Esophagus mucosa (tissue), 1 donor: ENCODE results near the gene GCN1. TPM values are rescaled to one million over a fixed set of nuclear protein-coding genes. Genes with fewer than 3 reads are reported as not detected.

ENCODE experiments used
- ATAC-seq: fragments of 200-7000 bp; cut with Tn5 transposase; one replicate; pipeline ENCODE4 v1.9.1; 2020
- total RNA-seq: library from RNA; stranded (reverse); gene quantifications from one replicate; pipeline ENCODE4 v1.2.4, GENCODE V29; 2023
- donor health status: DM: yes; HTN: yes; CAD: no.

The GCN1 gene
- total RNA-seq, 1 donor from 2014 or later: 65.0 TPM

- no peak for ATAC-seq
Measured at GRCh38 chr12:120229487-120230325, 35.2 kb upstream of the GCN1 start.

DNA sequence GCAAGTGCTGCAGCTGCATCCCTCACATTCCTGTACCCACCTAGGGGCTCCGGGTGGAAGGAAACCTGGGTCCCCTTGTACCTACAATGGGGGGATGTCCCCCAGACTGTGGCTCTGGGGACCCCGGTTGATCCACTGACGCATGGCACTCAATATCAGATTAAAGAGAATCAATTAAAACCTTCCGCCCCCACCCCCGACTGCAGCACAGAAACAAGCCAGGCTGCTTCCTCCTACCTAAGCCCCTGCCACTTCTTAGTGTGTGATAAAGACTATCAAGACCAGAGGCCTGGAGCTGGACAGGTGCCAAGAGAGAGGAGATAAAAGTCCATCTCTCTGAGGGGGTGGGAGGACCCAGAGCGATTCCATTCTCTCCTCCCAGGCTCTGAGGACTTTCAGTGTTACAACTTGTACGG is 34.6 kb upstream of the GCN1 start:
- ATAC-seq: no peak

DNA sequence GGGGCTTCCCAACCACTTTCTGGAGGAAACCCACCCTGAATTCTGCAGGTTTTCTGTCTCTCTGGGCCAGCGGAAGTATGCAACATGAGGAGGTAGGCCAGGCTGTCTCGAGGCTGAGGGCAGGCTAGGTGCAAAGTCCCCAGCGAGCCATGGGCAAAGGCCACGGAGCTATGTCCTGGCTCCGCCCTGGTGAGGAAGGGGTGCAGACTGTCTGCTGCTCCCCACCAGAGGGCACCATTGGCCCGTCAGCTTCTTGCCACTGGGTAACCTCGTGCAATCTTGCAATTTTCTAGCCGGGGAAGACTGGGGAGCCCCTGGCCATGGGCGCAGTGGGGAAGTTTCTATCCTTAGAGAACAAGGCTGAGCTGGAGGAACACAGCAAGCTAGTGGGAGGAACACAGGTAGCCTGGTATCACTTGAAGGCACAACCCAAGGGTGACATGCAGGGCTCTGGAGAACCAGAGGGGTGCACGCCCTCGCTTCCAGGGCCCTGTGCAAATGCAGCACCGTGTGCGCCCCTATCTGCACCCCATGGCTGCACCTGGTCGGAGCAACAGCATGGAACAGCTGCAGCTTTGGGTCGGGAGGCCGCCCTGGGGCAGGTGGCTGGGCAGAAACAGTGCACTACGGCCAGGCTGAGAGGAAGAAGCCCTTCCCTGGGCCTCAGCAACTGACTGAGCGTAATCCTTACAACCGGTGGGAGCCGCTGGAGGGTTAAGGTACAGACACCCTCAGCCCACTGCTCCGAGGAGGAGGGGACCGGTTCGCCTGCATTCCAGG is 34.0 kb upstream of the GCN1 start:
- ATAC-seq: peak; percentile 54

GRCh38 chr12:120228041-120228290 is 33.5 kb upstream of the GCN1 start:
- no peak for ATAC-seq

GRCh38 chr12:120227233-120228040 is 32.9 kb upstream of the GCN1 start:
- no peak for ATAC-seq

- peak; percentile 1 for ATAC-seq
Measured at GRCh38 chr12:120225852-120226640, 31.5 kb upstream of the GCN1 start.

GRCh38 chr12:120225200-120225558 is 30.7 kb upstream of the GCN1 start:
- peak; percentile 2 for ATAC-seq

DNA sequence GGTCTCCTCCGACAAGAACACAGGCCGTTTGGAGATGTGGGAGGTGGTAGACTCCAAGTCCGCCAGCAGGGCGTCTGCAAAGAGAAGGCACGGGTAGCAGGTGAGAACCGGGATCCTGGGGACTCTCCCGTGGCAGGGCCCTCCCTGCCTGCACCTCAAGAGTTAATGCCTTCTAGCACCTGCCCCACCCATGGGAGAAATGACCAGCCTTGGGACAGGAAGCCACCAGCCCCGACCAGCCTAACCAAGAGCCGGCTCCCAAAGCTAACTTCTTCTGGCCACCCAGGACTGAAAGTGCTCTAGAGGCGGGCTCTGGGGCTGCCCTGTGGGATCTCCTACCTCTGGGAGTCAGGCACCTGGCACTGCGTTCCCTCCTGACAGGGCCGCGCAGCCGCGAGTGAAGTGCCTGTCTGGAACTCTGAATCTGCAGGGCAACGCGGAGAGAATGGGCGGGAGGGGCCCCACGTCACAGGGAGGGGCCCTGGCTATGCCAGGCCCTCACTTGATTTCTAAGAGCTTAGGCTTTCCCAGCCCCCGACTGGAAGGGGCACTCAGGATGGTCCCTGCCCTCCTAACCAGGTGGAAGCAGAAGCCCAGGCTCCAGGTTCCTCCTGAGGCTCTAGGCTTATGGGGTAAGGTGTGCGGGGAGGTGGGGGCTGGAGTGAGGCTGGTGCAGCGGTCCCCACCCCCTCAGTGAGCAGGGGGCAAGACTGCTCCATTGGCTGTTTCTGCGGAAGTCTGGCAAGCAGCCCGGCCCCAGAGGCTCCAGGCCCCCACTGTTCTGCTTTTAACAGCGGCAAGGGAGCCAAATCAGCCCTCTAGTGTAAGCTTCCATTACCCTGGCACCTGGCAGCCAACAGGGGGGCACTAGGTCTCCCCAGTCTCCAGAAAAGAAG is 30.0 kb upstream of the GCN1 start:
- peak; percentile 60 for ATAC-seq

- ATAC-seq: no peak
Measured at GRCh38 chr12:120223458-120224303, 29.2 kb upstream of the GCN1 start.

GRCh38 chr12:120222288-120222832 is 27.8 kb upstream of the GCN1 start:
- no peak for ATAC-seq

- ATAC-seq: no peak
Measured at GRCh38 chr12:120221576-120221900, 27.0 kb upstream of the GCN1 start.

GRCh38 chr12:120220838-120221575 is 26.5 kb upstream of the GCN1 start:
- no peak for ATAC-seq

DNA sequence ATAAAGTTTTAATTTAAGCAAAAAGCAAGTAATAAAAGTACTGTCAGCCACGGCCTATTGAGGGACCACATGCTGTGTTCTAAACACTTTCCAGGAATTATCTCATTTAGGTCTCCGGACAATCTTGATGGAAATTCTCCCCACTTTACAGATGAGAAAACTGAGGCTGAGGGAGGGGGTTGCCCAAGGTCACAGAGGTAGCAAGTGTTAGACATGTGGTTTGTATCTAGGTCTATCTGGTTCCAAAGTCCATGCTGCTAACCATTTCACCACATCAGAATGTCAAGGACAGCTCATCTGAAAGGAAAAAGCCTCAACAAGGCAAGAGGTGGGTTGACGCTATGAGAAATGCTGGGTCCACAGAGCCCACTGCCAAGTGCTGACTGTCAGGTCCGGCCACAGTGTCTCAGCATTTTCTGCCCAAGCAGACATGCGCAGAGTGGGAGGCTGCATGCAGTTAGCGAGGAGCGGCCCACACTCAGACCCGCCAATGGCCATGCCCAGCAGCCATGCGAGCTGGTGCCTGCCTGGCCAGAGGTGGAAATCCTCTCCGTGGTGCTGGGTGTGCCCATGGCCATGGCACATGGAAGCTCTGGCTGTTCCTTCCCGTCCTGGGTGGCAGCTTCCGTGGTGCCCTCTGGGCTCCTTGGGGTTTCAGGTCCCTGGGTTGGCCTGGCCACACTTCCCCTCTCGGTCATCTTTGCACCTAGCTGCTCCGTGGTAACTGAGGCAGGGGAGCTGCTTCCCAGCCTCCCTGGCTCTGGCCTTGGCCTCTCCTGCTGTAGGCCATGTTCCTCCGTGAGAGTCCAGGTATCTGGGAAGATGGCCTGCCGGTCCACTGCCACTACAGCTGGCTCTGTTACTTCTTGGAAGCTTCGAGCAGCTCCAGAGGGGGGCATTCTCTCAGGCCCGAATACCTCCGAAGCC is 24.4 kb upstream of the GCN1 start:
- ATAC-seq: no peak

- ATAC-seq: no peak
Measured at GRCh38 chr12:120216742-120217605, 22.5 kb upstream of the GCN1 start.

DNA sequence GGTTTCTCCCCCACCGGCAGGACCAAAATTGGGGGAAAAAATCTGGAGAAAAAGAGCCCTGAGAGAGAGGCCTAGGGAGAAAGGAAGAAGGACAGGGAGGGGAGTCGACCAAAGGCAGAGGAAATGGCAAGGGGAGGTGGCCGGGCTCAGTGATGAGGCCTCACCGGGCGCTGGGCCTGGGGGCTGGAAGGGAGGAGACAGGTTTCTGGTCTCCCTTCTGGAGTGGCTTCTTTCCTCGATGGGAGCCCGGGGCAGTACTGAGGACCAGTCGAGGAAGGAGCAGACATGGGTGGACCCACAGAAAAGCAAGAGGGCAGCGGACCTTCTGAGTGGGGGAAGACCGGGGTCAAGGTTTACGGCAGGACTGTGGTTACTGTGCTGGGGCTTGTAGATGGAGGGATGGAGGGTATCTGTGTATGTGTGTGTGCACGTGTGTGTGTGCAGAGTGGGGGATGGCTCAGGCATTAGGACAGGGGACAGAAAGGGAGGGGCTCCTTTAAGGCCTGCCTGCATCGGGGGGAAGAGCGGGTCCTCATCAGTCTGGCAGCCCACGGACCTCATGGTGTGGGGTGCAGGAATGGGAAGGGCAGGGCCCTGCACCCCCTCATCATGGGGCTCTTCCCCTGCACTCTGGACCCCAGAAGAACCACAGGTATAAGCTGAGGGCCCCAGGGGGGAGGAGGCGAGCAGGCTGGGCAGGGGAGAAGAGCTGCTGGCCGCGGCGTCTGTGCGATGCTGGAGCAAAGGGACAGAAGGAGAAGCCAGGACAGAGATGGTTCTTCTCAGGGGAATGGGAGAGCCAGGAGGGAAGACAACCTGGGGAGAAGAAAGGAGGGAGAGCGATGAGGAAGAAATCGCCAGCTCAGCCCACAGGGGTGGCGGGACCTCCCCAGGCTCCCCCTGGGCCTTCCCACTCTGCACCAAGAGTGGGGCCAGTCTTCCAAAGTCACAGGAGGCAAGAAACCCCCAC is 21.5 kb upstream of the GCN1 start:
- ATAC-seq: no peak

- ATAC-seq: no peak
Measured at GRCh38 chr12:120215357-120215735, 20.8 kb upstream of the GCN1 start.
